T-cell (primary cell): ENCODE measurements around the gene PTPRM. TPM values are rescaled to one million over a fixed set of nuclear protein-coding genes. Genes with fewer than 3 reads are reported as not detected.

Experiments used
- ATAC-seq, 4 experiments: fragments of 200-7000 bp in 3 of 4; fragments of 150-1000 bp in 1 of 4; cut with Tn5 transposase; replicated peaks in 1 of 4; 1 replicate in 3 of 4; 2 replicates in 1 of 4; pipeline ENCODE4 v1.10.0; 2021; ENCODE audit warnings: moderate library complexity in 3 of 4, mild to moderate bottlenecking in 2 of 4, moderate number of reproducible peaks in 1 of 4
- CTCF ChIA-PET, 2 donors: fragments of 300-600 bp; sonication (Branson Sonifier 250); formaldehyde crosslinking; loops; one replicate each; lab custom pipeline; 2022; ENCODE audit warnings: antibody characterized with exemption in 2 of 2; lab: Charles Lee
- POLR2A ChIA-PET, 2 donors: fragments of 300-600 bp; sonication (Branson Sonifier 250); formaldehyde crosslinking; loops; one replicate each; lab custom pipeline; 2022; ENCODE audit warnings: antibody characterized with exemption in 2 of 2; lab: Charles Lee
- DNase-seq, 35 experiments: peaks; one replicate each; pipeline versions ENCODE4 v3.0.0 to v3.0.0-alpha.2; 2013 to 2023
- H3K27ac ChIP-seq: one replicate; pipeline ENCODE4 v1.5.1; 2013; ENCODE audit warnings: low read length
- H3K27me3 ChIP-seq, 2 experiments: replicated peaks in 1 of 2; 1 replicate in 1 of 2; 2 replicates in 1 of 2; pipeline versions ENCODE4 v1.6.1 to v1.7.0; 2013; ENCODE audit warnings: low read length in 1 of 2, mixed read lengths in 1 of 2; ENCODE audit not compliant: control insufficient read depth in 2 of 2, insufficient read depth in 2 of 2; ENCODE audit errors: extremely low read depth in 1 of 2
- H3K36me3 ChIP-seq, 2 donors: 1 replicate in 1 of 2; 2 replicates in 1 of 2; pipeline versions ENCODE4 v1.6.1 to v1.7.0; 2013; ENCODE audit warnings: low read length in 1 of 2; ENCODE audit not compliant: control insufficient read depth in 2 of 2, insufficient read depth in 1 of 2; ENCODE audit errors: extremely low read depth in 1 of 2
- H3K4me1 ChIP-seq, 2 experiments: 1 replicate in 1 of 2; 2 replicates in 1 of 2; pipeline versions ENCODE4 v1.6.1 to v1.7.0; 2013; ENCODE audit warnings: low read length in 2 of 2, mixed read lengths in 1 of 2; ENCODE audit not compliant: insufficient read depth in 2 of 2, control insufficient read depth in 1 of 2; ENCODE audit errors: extremely low read depth in 1 of 2
- H3K4me3 ChIP-seq, 2 donors: 1 replicate in 1 of 2; 2 replicates in 1 of 2; pipeline versions ENCODE4 v1.5.1 to v1.7.0; 2013; ENCODE audit warnings: mild to moderate bottlenecking in 2 of 2, low read length in 1 of 2, moderate library complexity in 1 of 2; ENCODE audit not compliant: control insufficient read depth in 1 of 2; ENCODE audit errors: extremely low read depth in 1 of 2
- H3K9me3 ChIP-seq: 2 replicates; pipeline ENCODE4 v1.7.0; 2013
- H3K27ac Mint-ChIP-seq, 2 donors: one replicate each; pipeline ENCODE4 v1.8.0; 2020 to 2021; ENCODE audit warnings: mild to moderate bottlenecking in 2 of 2, mixed read lengths in 2 of 2
- H3K27me3 Mint-ChIP-seq, 2 donors: one replicate each; pipeline ENCODE4 v1.8.0; 2021 to 2022; ENCODE audit warnings: mixed read lengths in 2 of 2
- H3K36me3 Mint-ChIP-seq: one replicate; pipeline ENCODE4 v1.8.0; 2021; ENCODE audit warnings: mixed read lengths
- H3K4me1 Mint-ChIP-seq, 3 donors: one replicate each; pipeline ENCODE4 v1.8.0; 2020 to 2022; ENCODE audit warnings: mixed read lengths in 3 of 3, mild to moderate bottlenecking in 1 of 3
- H3K4me3 Mint-ChIP-seq, 3 donors: one replicate each; pipeline ENCODE4 v1.8.0; 2020 to 2022; ENCODE audit warnings: mild to moderate bottlenecking in 3 of 3, mixed read lengths in 3 of 3, moderate library complexity in 3 of 3
- H3K9me3 Mint-ChIP-seq, 3 donors: one replicate each; pipeline ENCODE4 v1.8.0; 2020 to 2022; ENCODE audit warnings: mixed read lengths in 3 of 3
- WGBS: methylation state at CpG from one replicate; pipeline ENCODE4 v1.1.5; 2013; ENCODE audit warnings: missing lambda C conversion rate; ENCODE audit not compliant: insufficient coverage; 5-methylcytosine and 5-hydroxymethylcytosine counted together
- total RNA-seq, 35 experiments: library from RNA in 6 of 35; stranded (reverse) in 6 of 35; fragments of 120-200 nt in 1 of 35; gene quantifications; one replicate each; pipeline versions ENCODE4 v1.2.1 to v1.2.4 and lab custom pipeline; 2013 to 2026

Gene PTPRM
- total RNA-seq, 5 donors from 2014 or later (not counting 1 experiment from before 2014, with no cell fraction given) = 4.1 to 47.4 (median 7.1) TPM

- Histone ChIP-seq H3K9me3 (no peaks in the 10 kb centered on the region), H3K27me3 (no peaks in the 10 kb centered on the region), H3K4me1 (no peaks in the 10 kb centered on the region), H3K27ac (no peak overlapping the region), H3K36me3 (no peaks in the 10 kb centered on the region), H3K4me3 (no peak overlapping the region)
- peaks cover 0 to 4% (median 0%) of the 10 kb centered on the region in 3 donors for H3K9me3 Mint-ChIP-seq
- CTCF ChIA-PET = no interaction called here
- ATAC-seq (no peak), DNase-seq (no peak)
- no peak overlapping the region for H3K4me3 Mint-ChIP-seq
- H3K27me3 Mint-ChIP-seq = no peaks in the 10 kb centered on the region
- H3K4me1 Mint-ChIP-seq = no peaks in the 10 kb centered on the region
- POLR2A ChIA-PET = no interaction called here
- H3K36me3 Mint-ChIP-seq = no peaks in the 10 kb centered on the region
- WGBS = 88% methylated on average over 8 of the region's 13 CpGs
- H3K27ac Mint-ChIP-seq = no peak overlapping the region
Measured at GRCh38 chr18:8424917-8425725, 858.0 kb downstream of the PTPRM start.

- POLR2A ChIA-PET = no interaction called here
- ATAC-seq (no peak), DNase-seq (peak in 1 of 35 experiments; percentile 2)
- CTCF ChIA-PET = interaction anchor here in 1 of 2 donors (0.6 kb wide), 1 partner anchor 530 kb away, joined by 3 read pairs; no protein-coding TSS in a partner anchor
- Histone ChIP-seq H3K27ac (no peak overlapping the region), H3K4me3 (no peak overlapping the region), H3K27me3 (no peaks in the 10 kb centered on the region), H3K36me3 (no peaks in the 10 kb centered on the region), H3K4me1 (no peaks in the 10 kb centered on the region), H3K9me3 (no peaks in the 10 kb centered on the region)
- Mint-ChIP-seq H3K4me3 (no peak overlapping the region), H3K4me1 (no peaks in the 10 kb centered on the region), H3K27me3 (no peaks in the 10 kb centered on the region), H3K36me3 (no peaks in the 10 kb centered on the region), H3K9me3 (peaks cover 0 to 4% (median 0%) of the 10 kb centered on the region in 3 donors), H3K27ac (no peak overlapping the region)
- WGBS = 84% methylated on average over 11 of the region's 13 CpGs
Measured at GRCh38 chr18:8426401-8426800, 859.3 kb downstream of the PTPRM start.

- ATAC-seq = no peak
- Mint-ChIP-seq H3K4me1 (no peaks in the 10 kb centered on the region), H3K27me3 (no peaks in the 10 kb centered on the region), H3K36me3 (no peaks in the 10 kb centered on the region), H3K4me3 (no peak overlapping the region), H3K9me3 (peaks cover 0 to 4% (median 0%) of the 10 kb centered on the region in 3 donors), H3K27ac (no peak overlapping the region)
- no peak overlapping the region for H3K27ac ChIP-seq
- DNase-seq = no peak
- WGBS = 71% methylated on average over 1 of the region's 1 CpG
- peaks cover 0 to under 1% of the 10 kb centered on the region in 2 experiments for H3K27me3 ChIP-seq
- no peaks in the 10 kb centered on the region for H3K36me3 ChIP-seq
- no peak overlapping the region for H3K4me3 ChIP-seq
- POLR2A ChIA-PET = no interaction called here
- no peaks in the 10 kb centered on the region for H3K9me3 ChIP-seq
- CTCF ChIA-PET = no interaction called here
- H3K4me1 ChIP-seq = no peaks in the 10 kb centered on the region
Measured at GRCh38 chr18:8427339-8427738, 860.2 kb downstream of the PTPRM start.

- ATAC-seq = no peak
- no peaks in the 10 kb centered on the region for H3K4me1 Mint-ChIP-seq
- H3K4me3 Mint-ChIP-seq = no peak overlapping the region
- DNase-seq = no peak
- H3K4me1 ChIP-seq = no peaks in the 10 kb centered on the region
- H3K36me3 ChIP-seq = no peaks in the 10 kb centered on the region
- H3K27me3 Mint-ChIP-seq = no peaks in the 10 kb centered on the region
- H3K9me3 ChIP-seq = no peaks in the 10 kb centered on the region
- H3K4me3 ChIP-seq = no peak overlapping the region
- H3K27ac Mint-ChIP-seq = no peak overlapping the region
- H3K27ac ChIP-seq = no peak overlapping the region
- peaks cover 0 to 10% of the 10 kb centered on the region in 2 experiments for H3K27me3 ChIP-seq
- WGBS = 75% methylated on average over 5 of the region's 6 CpGs
- POLR2A ChIA-PET = no interaction called here
- CTCF ChIA-PET = no interaction called here
- H3K9me3 Mint-ChIP-seq = peaks cover 0 to 4% (median 0%) of the 10 kb centered on the region in 3 donors
- H3K36me3 Mint-ChIP-seq = no peaks in the 10 kb centered on the region
Measured at GRCh38 chr18:8428951-8429350, 861.8 kb downstream of the PTPRM start.

- H3K9me3 Mint-ChIP-seq = peaks cover 0 to 4% (median 0%) of the 10 kb centered on the region in 3 donors
- Histone ChIP-seq H3K4me1 (no peaks in the 10 kb centered on the region), H3K36me3 (no peaks in the 10 kb centered on the region), H3K9me3 (no peaks in the 10 kb centered on the region), H3K27me3 (peaks cover 0 to 13% of the 10 kb centered on the region in 2 experiments), H3K4me3 (no peak overlapping the region), H3K27ac (no peak overlapping the region)
- ATAC-seq (no peak), DNase-seq (no peak)
- H3K27ac Mint-ChIP-seq = no peak overlapping the region
- no peaks in the 10 kb centered on the region for H3K36me3 Mint-ChIP-seq
- H3K27me3 Mint-ChIP-seq = peaks cover 0 to 2% of the 10 kb centered on the region in 2 donors
- ChIA-PET CTCF (no interaction called here), POLR2A (no interaction called here)
- H3K4me3 Mint-ChIP-seq = no peak overlapping the region
- H3K4me1 Mint-ChIP-seq = no peaks in the 10 kb centered on the region
- WGBS = 86% methylated on average over 1 of the region's 4 CpGs
Measured at GRCh38 chr18:8431036-8431435, 863.9 kb downstream of the PTPRM start.

- H3K4me1 ChIP-seq = no peaks in the 10 kb centered on the region
- no peaks in the 10 kb centered on the region for H3K36me3 Mint-ChIP-seq
- no peak overlapping the region for H3K27ac ChIP-seq
- CTCF ChIA-PET = no interaction called here
- peaks cover 0 to 2% of the 10 kb centered on the region in 2 donors for H3K27me3 Mint-ChIP-seq
- no peaks in the 10 kb centered on the region for H3K9me3 ChIP-seq
- peaks cover 0 to 13% of the 10 kb centered on the region in 2 experiments for H3K27me3 ChIP-seq
- H3K4me3 Mint-ChIP-seq = no peak overlapping the region
- no peak overlapping the region for H3K27ac Mint-ChIP-seq
- no peaks in the 10 kb centered on the region for H3K36me3 ChIP-seq
- 88% methylated on average over 14 of the region's 15 CpGs for WGBS
- DNase-seq (no peak), ATAC-seq (no peak)
- POLR2A ChIA-PET = no interaction called here
- no peak overlapping the region for H3K4me3 ChIP-seq
- H3K9me3 Mint-ChIP-seq = no peaks in the 10 kb centered on the region
- no peaks in the 10 kb centered on the region for H3K4me1 Mint-ChIP-seq
Measured at GRCh38 chr18:8433323-8433722, 866.2 kb downstream of the PTPRM start.
